Psoas muscle (tissue), 8 donors: ENCODE measurements around the gene SHPK. TPM values are rescaled to one million over a fixed set of nuclear protein-coding genes. Genes with fewer than 3 reads are reported as not detected.

ENCODE experiments used
- ATAC-seq, 4 donors: fragments of 200-7000 bp; cut with Tn5 transposase; one replicate each; pipeline ENCODE4 v1.9.1; 2020; ENCODE audit warnings: moderate library complexity in 3 of 4, mild to moderate bottlenecking in 2 of 4
- DNase-seq, 2 donors: peaks; one replicate each; pipeline ENCODE4 v3.0.0-alpha.2; 2020
- H3K27ac ChIP-seq: fragments of 200-600 bp; one replicate; pipeline ENCODE4 v1.8.0; 2022
- H3K27me3 ChIP-seq, 3 donors: fragments of 200-600 bp in 1 of 3; one replicate each; pipeline versions ENCODE4 v1.6.1 to v1.8.0; 2013 to 2022; ENCODE audit warnings: low read length in 2 of 3, mild to moderate bottlenecking in 2 of 3, moderate library complexity in 1 of 3; ENCODE audit not compliant: insufficient read depth in 3 of 3
- H3K36me3 ChIP-seq, 2 donors: fragments of 200-600 bp in 1 of 2; one replicate each; pipeline versions ENCODE4 v1.6.1 to v1.8.0; 2013 to 2022; ENCODE audit warnings: low read depth in 1 of 2, mild to moderate bottlenecking in 1 of 2, moderate library complexity in 1 of 2; ENCODE audit not compliant: insufficient read depth in 1 of 2
- H3K4me1 ChIP-seq: fragments of 200-600 bp; one replicate; pipeline ENCODE4 v1.8.0; 2022
- H3K4me3 ChIP-seq: fragments of 200-600 bp; one replicate; pipeline ENCODE4 v1.8.0; 2022; ENCODE audit warnings: mild to moderate bottlenecking
- H3K9me3 ChIP-seq: fragments of 200-600 bp; one replicate; pipeline ENCODE4 v1.8.0; 2022
- WGBS, 3 donors: extraction: QIAGEN DNeasy Blood & Tissue Kit; methylation state at CpG; one replicate each; pipeline versions ENCODE4 v1.1.6 to v1.1.7; 2013; 5-methylcytosine and 5-hydroxymethylcytosine counted together
- intact Hi-C, 2 donors: fragments of 100-400 bp; cut with DNase I; formaldehyde crosslinking; loops; one replicate each; pipeline versions ENCODE4 v1.11.0 to v1.14.2; 2022
- polyA plus RNA-seq, 3 donors: library from polyadenylated mRNA; stranded (reverse); fragments of 200-250 nt; gene quantifications; one replicate each; pipeline ENCODE4 v1.2.3, GENCODE V29; 2013
- total RNA-seq, 4 donors: library from RNA; stranded (reverse); fragmentation: NEBNext Ultra II Directional in 2 of 4; extraction: Animal tissue kit (Norgen Biotek cat#: 25700) in 2 of 4; gene quantifications; one replicate each; pipeline versions ENCODE4 v1.2.1 to v1.2.4, GENCODE V29; 2021 to 2023
- TF ChIP-seq, protein P1 (sequence below): fragments of 200-600 bp; IDR thresholded peaks from one replicate; pipeline ENCODE4 v1.8.0; 2022; ENCODE audit warnings: antibody characterized with exemption
- donor health status: healthy with polysubstance abuse.
- donor health status: DM: no; HTN: no; CAD: no; lungs with moderate emphysema.
- donor health status: Bipolar disorder and iron deficiency.
- donor health status: healthy.
- donor health status: DM: yes; HTN: yes; CAD: no.
- donor health status: DM: no; HTN: no; CAD: no.
- donor health status: DM: no; HTN: no; CAD: no.
- donor health status: DM: yes; HTN: yes; CAD: no.

The SHPK gene
- total and polyA plus RNA-seq, 7 donors = 1.7 to 3.8 (median 2.2) TPM

DNA sequence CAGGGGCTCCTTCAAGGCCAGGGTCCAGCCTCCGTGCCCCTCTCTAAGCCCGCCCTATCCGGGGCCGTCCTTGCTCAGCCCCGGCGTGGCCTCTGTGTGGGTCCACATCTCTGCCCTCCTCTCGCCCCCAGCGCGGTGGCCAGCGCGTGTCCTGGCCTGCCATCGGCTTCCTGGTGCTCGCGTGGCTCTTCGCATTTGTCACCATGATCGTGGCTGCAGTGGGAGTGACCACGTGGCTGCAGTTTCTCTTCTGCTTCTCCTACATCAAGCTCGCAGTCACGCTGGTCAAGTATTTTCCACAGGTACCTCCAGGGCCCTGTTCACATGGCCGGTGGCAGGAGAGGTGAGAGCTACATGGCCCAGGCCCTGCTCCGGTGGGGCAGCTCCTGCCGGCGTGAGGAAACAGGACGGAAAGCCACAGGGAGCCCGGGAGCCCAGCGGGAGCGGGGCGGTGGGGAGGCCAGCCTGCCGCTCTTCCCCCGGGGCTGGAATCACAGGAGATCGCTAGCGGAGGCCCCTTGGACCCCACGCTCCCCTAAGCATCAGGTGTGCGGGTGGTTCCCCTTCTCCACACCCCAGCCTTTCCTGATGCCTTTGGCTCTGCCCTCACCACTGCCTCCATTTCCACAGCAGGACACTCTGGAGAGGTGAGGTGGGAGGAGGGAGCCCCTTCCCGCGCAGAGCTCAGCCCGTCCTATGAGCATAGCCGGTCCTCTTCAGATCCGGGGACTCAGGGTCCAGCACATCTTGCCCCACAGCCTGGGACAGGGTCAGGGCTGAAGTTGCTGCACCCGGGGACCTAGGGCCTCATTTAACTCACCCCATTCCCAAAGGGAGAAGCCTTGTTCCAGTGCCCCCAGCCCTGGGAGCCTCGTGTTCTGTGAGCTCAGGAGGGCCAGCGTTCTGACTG is 22.1 kb upstream of the SHPK start:
- intact Hi-C loops = no loop called here
- DNase-seq = no peak
- no peak for ATAC-seq
- Histone ChIP-seq H3K36me3 (peaks cover 0 to 62% of the 10 kb centered on the region in 2 donors), H3K4me3 (no peak overlapping the region), H3K4me1 (peaks cover 18% of the 10 kb centered on the region), H3K27ac (no peak overlapping the region), H3K27me3 (no peaks in the 10 kb centered on the region), H3K9me3 (no peaks in the 10 kb centered on the region)
- TF ChIP-seq, protein P1, sequence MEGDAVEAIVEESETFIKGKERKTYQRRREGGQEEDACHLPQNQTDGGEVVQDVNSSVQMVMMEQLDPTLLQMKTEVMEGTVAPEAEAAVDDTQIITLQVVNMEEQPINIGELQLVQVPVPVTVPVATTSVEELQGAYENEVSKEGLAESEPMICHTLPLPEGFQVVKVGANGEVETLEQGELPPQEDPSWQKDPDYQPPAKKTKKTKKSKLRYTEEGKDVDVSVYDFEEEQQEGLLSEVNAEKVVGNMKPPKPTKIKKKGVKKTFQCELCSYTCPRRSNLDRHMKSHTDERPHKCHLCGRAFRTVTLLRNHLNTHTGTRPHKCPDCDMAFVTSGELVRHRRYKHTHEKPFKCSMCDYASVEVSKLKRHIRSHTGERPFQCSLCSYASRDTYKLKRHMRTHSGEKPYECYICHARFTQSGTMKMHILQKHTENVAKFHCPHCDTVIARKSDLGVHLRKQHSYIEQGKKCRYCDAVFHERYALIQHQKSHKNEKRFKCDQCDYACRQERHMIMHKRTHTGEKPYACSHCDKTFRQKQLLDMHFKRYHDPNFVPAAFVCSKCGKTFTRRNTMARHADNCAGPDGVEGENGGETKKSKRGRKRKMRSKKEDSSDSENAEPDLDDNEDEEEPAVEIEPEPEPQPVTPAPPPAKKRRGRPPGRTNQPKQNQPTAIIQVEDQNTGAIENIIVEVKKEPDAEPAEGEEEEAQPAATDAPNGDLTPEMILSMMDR = no peak
- 87 to 89% (median 88%) methylated on average over 42 of the region's 42 CpGs for WGBS, 3 donors

DNA sequence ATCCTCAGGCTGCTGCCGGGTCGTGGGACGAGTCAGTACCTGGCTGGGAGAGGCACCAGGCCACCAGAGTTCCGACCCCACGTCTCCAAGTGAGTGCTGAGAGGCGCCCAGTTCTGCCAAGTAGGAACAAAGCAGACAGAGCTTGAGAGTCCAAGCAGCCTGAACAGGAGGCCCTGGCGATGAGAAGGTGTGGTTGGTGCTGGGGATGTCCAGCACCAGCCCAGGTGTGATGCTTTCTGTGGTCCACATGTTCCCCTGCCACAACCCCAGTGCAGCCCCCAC is 21.5 kb upstream of the SHPK start:
- Histone ChIP-seq H3K27ac (no peak overlapping the region), H3K4me1 (peaks cover 18% of the 10 kb centered on the region), H3K4me3 (no peak overlapping the region), H3K9me3 (no peaks in the 10 kb centered on the region), H3K27me3 (no peaks in the 10 kb centered on the region), H3K36me3 (peaks cover 0 to 62% of the 10 kb centered on the region in 2 donors)
- ATAC-seq = no peak
- no peak for DNase-seq
- TF ChIP-seq, protein P1 = no peak
- 87 to 89% (median 88%) methylated on average over 7 of the region's 7 CpGs for WGBS, 3 donors
- intact Hi-C loops = no loop called here

DNA sequence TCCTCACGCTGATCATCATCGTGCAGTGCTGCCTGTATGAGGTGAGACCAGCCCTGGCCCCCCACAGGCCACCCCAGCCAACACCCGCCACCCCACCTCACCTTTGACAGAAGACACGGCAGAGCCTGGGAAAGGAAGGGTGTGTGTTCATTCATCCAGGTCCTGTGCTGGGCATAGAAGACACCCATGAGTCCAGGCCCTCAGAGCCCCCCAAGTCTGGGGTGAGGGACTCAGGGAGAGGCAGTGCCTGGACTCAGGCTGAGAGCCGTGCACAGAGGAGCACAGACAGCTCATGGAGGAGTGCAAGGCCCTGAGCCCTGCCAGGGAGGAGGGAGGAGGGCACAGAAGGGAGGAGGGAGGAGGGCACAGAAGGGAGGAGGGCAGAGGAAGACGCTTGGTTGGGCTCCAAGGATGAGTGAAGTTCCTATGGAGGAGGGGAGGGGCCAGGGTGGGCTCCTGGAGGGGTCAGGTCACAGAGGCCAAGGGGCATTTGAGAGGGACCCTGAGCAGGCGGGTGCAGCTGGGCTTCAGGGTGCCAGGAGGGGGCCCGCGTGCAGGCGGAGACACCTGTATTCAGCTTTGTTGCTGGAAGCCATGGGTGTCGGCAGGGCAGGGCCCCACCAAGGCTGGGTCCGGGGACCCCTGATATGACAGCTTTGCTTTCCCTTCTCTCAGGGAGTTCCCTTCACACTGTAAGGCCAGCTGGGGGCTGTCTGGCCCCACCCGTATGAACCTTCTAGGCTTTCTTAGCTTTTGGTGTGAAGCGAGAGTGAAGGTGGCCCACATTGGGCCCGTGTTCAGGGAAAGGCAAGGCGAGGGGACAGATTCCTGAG is 20.9 kb upstream of the SHPK start:
- 85 to 90% (median 86%) methylated on average over 15 to 16 of the region's 16 CpGs for WGBS, 3 donors
- no peak for ATAC-seq
- Histone ChIP-seq H3K27me3 (no peaks in the 10 kb centered on the region), H3K9me3 (no peaks in the 10 kb centered on the region), H3K36me3 (peaks cover 0 to 62% of the 10 kb centered on the region in 2 donors), H3K27ac (no peak overlapping the region), H3K4me1 (peaks cover 18% of the 10 kb centered on the region), H3K4me3 (no peak overlapping the region)
- TF ChIP-seq, protein P1 = no peak
- no peak for DNase-seq
- intact Hi-C loops = no loop called here

DNA sequence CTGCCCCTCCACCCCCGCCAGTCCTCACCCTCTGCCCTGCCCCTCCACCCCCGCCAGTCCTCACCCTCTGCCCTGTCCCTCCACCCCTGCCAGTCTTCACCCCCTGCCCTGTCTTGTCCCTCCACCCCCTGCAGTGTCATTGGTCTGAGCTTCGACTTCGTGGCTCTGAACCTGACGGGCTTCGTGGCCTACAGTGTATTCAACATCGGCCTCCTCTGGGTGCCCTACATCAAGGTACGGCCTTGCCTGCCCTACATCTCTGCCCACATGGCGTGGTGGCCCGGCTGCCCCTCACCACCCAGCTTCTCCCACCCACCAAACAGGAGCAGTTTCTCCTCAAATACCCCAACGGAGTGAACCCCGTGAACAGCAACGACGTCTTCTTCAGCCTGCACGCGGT is 20.3 kb upstream of the SHPK start:
- Histone ChIP-seq H3K4me3 (no peak overlapping the region), H3K36me3 (peaks cover 0 to 60% of the 10 kb centered on the region in 2 donors), H3K27me3 (no peaks in the 10 kb centered on the region), H3K4me1 (peaks cover 18% of the 10 kb centered on the region), H3K9me3 (no peaks in the 10 kb centered on the region), H3K27ac (no peak overlapping the region)
- DNase-seq = no peak
- TF ChIP-seq, protein P1 = no peak
- ATAC-seq = no peak
- intact Hi-C loops = no loop called here
- WGBS, 3 donors = 86 to 91% (median 90%) methylated on average over 14 to 16 of the region's 16 CpGs
